HEK293 (cell line): Measurements from ENCODE around the gene NT5DC3.

Experiments used
- EGR2 ChIP-seq: fragments of 450-650 bp; formaldehyde crosslinking; IDR thresholded peaks from 2 replicates; pipeline ENCODE4 v1.5.1; 2016; ENCODE audit warnings: low read depth, missing biosample characterization, missing genetic modification characterization
- KLF1 ChIP-seq: fragments of 450-650 bp; formaldehyde crosslinking; IDR thresholded peaks from 2 replicates; pipeline ENCODE4 v1.5.1; 2016; ENCODE audit warnings: missing biosample characterization, missing genetic modification characterization
- OSR2 ChIP-seq: fragments of 450-650 bp; formaldehyde crosslinking; IDR thresholded peaks from 2 replicates; pipeline ENCODE4 v1.5.1; 2016; ENCODE audit warnings: missing biosample characterization, missing genetic modification characterization
- REPIN1 ChIP-seq: fragments of 450-650 bp; formaldehyde crosslinking; IDR thresholded peaks from 2 replicates; pipeline ENCODE4 v1.5.1; 2017; ENCODE audit warnings: missing biosample characterization, missing genetic modification characterization, low read depth
- SCRT2 ChIP-seq: fragments of 450-650 bp; formaldehyde crosslinking; IDR thresholded peaks from 2 replicates; pipeline ENCODE4 v1.5.1; 2016; ENCODE audit warnings: missing biosample characterization, missing genetic modification characterization
- ZBTB1 ChIP-seq: fragments of 450-650 bp; formaldehyde crosslinking; IDR thresholded peaks from 2 replicates; pipeline ENCODE4 v1.5.1; 2016; ENCODE audit warnings: missing biosample characterization, missing genetic modification characterization
- ZBTB17 ChIP-seq: fragments of 450-650 bp; formaldehyde crosslinking; IDR thresholded peaks from 2 replicates; pipeline ENCODE4 v1.5.1; 2016; ENCODE audit warnings: missing biosample characterization, missing genetic modification characterization
- ZBTB20 ChIP-seq: fragments of 450-650 bp; formaldehyde crosslinking; IDR thresholded peaks from 2 replicates; pipeline ENCODE4 v1.5.1; 2016; ENCODE audit warnings: missing biosample characterization, missing genetic modification characterization
- ZBTB44 ChIP-seq: fragments of 450-650 bp; IDR thresholded peaks from 2 replicates; pipeline ENCODE4 v1.5.1; 2018; ENCODE audit warnings: missing biosample characterization, mild to moderate bottlenecking, missing genetic modification characterization
- ZBTB48 ChIP-seq: fragments of 450-650 bp; formaldehyde crosslinking; IDR thresholded peaks from 2 replicates; pipeline ENCODE4 v1.5.1; 2016; ENCODE audit warnings: missing biosample characterization, missing genetic modification characterization
- ZFHX2 ChIP-seq: fragments of 450-650 bp; formaldehyde crosslinking; conservative IDR thresholded peaks from 2 replicates; pipeline ENCODE4 v1.5.1; 2016; ENCODE audit warnings: missing biosample characterization, missing genetic modification characterization
- ZIC2 ChIP-seq: fragments of 450-650 bp; formaldehyde crosslinking; IDR thresholded peaks from 2 replicates; pipeline ENCODE4 v1.5.1; 2016; ENCODE audit warnings: missing biosample characterization, missing genetic modification characterization
- ZNF248 ChIP-seq: fragments of 450-650 bp; formaldehyde crosslinking; IDR thresholded peaks from 2 replicates; pipeline ENCODE4 v1.5.1; 2017; ENCODE audit warnings: missing biosample characterization, missing genetic modification characterization
- ZNF292 ChIP-seq: fragments of 450-650 bp; formaldehyde crosslinking; IDR thresholded peaks from 2 replicates; pipeline ENCODE4 v1.5.1; 2016; ENCODE audit warnings: low read depth, missing biosample characterization, missing genetic modification characterization, borderline replicate concordance
- ZNF302 ChIP-seq: fragments of 450-650 bp; formaldehyde crosslinking; IDR thresholded peaks from 2 replicates; pipeline ENCODE4 v1.5.1; 2016; ENCODE audit warnings: missing biosample characterization, missing genetic modification characterization, low read depth
- ZNF341 ChIP-seq: fragments of 450-650 bp; formaldehyde crosslinking; IDR thresholded peaks from 2 replicates; pipeline ENCODE4; 2016; ENCODE audit warnings: low read depth, missing biosample characterization, missing genetic modification characterization
- ZNF426 ChIP-seq: fragments of 450-650 bp; formaldehyde crosslinking; IDR thresholded peaks from 2 replicates; pipeline ENCODE4 v1.5.1; 2017; ENCODE audit warnings: missing biosample characterization, missing genetic modification characterization, mild to moderate bottlenecking, inconsistent platforms, moderate library complexity
- ZNF433 ChIP-seq: fragments of 450-650 bp; formaldehyde crosslinking; IDR thresholded peaks from 2 replicates; pipeline ENCODE4 v1.5.1; 2016; ENCODE audit warnings: missing biosample characterization, missing genetic modification characterization, low read depth
- ZNF48 ChIP-seq: fragments of 450-650 bp; formaldehyde crosslinking; IDR thresholded peaks from 2 replicates; pipeline ENCODE4 v1.5.1; 2016; ENCODE audit warnings: missing biosample characterization, missing genetic modification characterization
- ZNF521 ChIP-seq: fragments of 450-650 bp; formaldehyde crosslinking; IDR thresholded peaks from 2 replicates; pipeline ENCODE4 v1.5.1; 2017; ENCODE audit warnings: missing biosample characterization, mild to moderate bottlenecking, missing genetic modification characterization
- ZNF530 ChIP-seq: fragments of 450-650 bp; formaldehyde crosslinking; IDR thresholded peaks from 2 replicates; pipeline ENCODE4 v1.5.1; 2016; ENCODE audit warnings: low read depth, missing biosample characterization, missing genetic modification characterization
- ZNF585B ChIP-seq: fragments of 450-650 bp; formaldehyde crosslinking; IDR thresholded peaks from 2 replicates; pipeline ENCODE4 v1.5.1; 2016; ENCODE audit warnings: missing biosample characterization, missing genetic modification characterization
- ZNF670 ChIP-seq: fragments of 450-650 bp; formaldehyde crosslinking; IDR thresholded peaks from 2 replicates; pipeline ENCODE4 v1.5.1; 2016; ENCODE audit warnings: missing biosample characterization, missing genetic modification characterization, low read depth
- ZNF785 ChIP-seq: fragments of 450-650 bp; formaldehyde crosslinking; IDR thresholded peaks from 2 replicates; pipeline ENCODE4 v1.5.1; 2016; ENCODE audit warnings: missing biosample characterization, missing genetic modification characterization
- ZNF837 ChIP-seq: fragments of 450-650 bp; formaldehyde crosslinking; IDR thresholded peaks from 2 replicates; pipeline ENCODE4 v1.5.1; 2016; ENCODE audit warnings: missing biosample characterization, missing genetic modification characterization
- ZSCAN30 ChIP-seq: fragments of 450-650 bp; IDR thresholded peaks from 2 replicates; pipeline ENCODE4 v1.5.1; 2018; ENCODE audit warnings: missing biosample characterization, mild to moderate bottlenecking, missing genetic modification characterization, moderate library complexity
- ZSCAN4 ChIP-seq: fragments of 450-650 bp; formaldehyde crosslinking; IDR thresholded peaks from 2 replicates; pipeline ENCODE4 v1.5.1; 2017; ENCODE audit warnings: missing biosample characterization, missing genetic modification characterization
- TF ChIP-seq, protein P1 (sequence below): fragments of 450-650 bp; formaldehyde crosslinking; IDR thresholded peaks from 2 replicates; pipeline ENCODE4 v1.5.1; 2016; ENCODE audit warnings: missing biosample characterization, missing genetic modification characterization
- TF ChIP-seq, protein P2 (sequence below): fragments of 450-650 bp; formaldehyde crosslinking; conservative IDR thresholded peaks from 2 replicates; pipeline ENCODE4 v1.5.1; 2016; ENCODE audit warnings: low read depth, missing biosample characterization, missing genetic modification characterization
- TF ChIP-seq, protein P3 (sequence below): fragments of 450-650 bp; formaldehyde crosslinking; IDR thresholded peaks from 2 replicates; pipeline ENCODE4 v1.5.1; 2016; ENCODE audit warnings: missing biosample characterization, missing genetic modification characterization

The NT5DC3 gene

GRCh38 chr12:103841690-103842584 lies 903 bp upstream of the NT5DC3 start (continued):
- TF ChIP-seq, protein P1, sequence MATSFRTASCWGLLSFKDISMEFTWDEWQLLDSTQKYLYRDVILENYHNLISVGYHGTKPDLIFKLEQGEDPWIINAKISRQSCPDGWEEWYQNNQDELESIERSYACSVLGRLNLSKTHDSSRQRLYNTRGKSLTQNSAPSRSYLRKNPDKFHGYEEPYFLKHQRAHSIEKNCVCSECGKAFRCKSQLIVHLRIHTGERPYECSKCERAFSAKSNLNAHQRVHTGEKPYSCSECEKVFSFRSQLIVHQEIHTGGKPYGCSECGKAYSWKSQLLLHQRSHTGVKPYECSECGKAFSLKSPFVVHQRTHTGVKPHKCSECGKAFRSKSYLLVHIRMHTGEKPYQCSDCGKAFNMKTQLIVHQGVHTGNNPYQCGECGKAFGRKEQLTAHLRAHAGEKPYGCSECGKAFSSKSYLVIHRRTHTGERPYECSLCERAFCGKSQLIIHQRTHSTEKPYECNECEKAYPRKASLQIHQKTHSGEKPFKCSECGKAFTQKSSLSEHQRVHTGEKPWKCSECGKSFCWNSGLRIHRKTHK (tag by site-specific recombination): no peak
- TF ChIP-seq ZNF433: no peak
- TF ChIP-seq ZIC2 (tag by site-specific recombination): peak; percentile 95
- no peak for TF ChIP-seq ZNF785 (tag by site-specific recombination)
- TF ChIP-seq ZSCAN4: no peak
- no peak for TF ChIP-seq OSR2 (tag by site-specific recombination)
- TF ChIP-seq ZNF585B: no peak
- no peak for TF ChIP-seq ZNF426 (tag by site-specific recombination)
- no peak for TF ChIP-seq ZBTB1 (tag by site-specific recombination)
- TF ChIP-seq ZNF521 (tag by site-specific recombination): no peak
- TF ChIP-seq ZBTB20 (tag by site-specific recombination): 0 out of 2 replicates have a peak, but pooled peaks have one; percentile 26
- no peak for TF ChIP-seq ZSCAN30 (tag by site-specific recombination)
- no peak for TF ChIP-seq ZNF48 (tag by site-specific recombination)
- 0 out of 2 replicates have a peak, but pooled peaks have one; percentile 15 for TF ChIP-seq ZBTB48 (tag by site-specific recombination)
- TF ChIP-seq, protein P2, sequence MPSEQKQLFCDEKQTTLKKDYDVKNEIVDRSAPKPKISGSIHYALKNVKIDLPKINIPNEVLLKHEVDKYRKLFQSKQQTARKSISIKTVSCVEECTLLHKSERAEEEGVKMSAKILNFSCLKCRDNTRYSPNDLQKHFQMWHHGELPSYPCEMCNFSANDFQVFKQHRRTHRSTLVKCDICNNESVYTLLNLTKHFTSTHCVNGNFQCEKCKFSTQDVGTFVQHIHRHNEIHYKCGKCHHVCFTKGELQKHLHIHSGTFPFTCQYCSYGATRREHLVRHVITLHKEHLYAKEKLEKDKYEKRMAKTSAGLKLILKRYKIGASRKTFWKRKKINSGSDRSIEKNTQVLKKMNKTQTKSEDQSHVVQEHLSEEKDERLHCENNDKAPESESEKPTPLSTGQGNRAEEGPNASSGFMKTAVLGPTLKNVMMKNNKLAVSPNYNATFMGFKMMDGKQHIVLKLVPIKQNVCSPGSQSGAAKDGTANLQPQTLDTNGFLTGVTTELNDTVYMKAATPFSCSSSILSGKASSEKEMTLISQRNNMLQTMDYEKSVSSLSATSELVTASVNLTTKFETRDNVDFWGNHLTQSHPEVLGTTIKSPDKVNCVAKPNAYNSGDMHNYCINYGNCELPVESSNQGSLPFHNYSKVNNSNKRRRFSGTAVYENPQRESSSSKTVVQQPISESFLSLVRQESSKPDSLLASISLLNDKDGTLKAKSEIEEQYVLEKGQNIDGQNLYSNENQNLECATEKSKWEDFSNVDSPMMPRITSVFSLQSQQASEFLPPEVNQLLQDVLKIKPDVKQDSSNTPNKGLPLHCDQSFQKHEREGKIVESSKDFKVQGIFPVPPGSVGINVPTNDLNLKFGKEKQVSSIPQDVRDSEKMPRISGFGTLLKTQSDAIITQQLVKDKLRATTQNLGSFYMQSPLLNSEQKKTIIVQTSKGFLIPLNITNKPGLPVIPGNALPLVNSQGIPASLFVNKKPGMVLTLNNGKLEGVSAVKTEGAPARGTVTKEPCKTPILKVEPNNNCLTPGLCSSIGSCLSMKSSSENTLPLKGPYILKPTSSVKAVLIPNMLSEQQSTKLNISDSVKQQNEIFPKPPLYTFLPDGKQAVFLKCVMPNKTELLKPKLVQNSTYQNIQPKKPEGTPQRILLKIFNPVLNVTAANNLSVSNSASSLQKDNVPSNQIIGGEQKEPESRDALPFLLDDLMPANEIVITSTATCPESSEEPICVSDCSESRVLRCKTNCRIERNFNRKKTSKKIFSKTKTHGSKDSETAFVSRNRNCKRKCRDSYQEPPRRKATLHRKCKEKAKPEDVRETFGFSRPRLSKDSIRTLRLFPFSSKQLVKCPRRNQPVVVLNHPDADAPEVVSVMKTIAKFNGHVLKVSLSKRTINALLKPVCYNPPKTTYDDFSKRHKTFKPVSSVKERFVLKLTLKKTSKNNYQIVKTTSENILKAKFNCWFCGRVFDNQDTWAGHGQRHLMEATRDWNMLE (tag by site-specific recombination): no peak
- TF ChIP-seq, protein P3, sequence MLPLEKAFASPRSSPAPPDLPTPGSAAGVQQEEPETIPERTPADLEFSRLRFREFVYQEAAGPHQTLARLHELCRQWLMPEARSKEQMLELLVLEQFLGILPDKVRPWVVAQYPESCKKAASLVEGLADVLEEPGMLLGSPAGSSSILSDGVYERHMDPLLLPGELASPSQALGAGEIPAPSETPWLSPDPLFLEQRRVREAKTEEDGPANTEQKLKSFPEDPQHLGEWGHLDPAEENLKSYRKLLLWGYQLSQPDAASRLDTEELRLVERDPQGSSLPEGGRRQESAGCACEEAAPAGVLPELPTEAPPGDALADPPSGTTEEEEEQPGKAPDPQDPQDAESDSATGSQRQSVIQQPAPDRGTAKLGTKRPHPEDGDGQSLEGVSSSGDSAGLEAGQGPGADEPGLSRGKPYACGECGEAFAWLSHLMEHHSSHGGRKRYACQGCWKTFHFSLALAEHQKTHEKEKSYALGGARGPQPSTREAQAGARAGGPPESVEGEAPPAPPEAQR: no peak
- no peak for TF ChIP-seq REPIN1 (tag by site-specific recombination)
- no peak for TF ChIP-seq ZNF670
- TF ChIP-seq ZFHX2 (tag by site-specific recombination): peak; percentile 48
- TF ChIP-seq ZBTB17: peak; percentile 80
- peak; percentile 76 for TF ChIP-seq ZNF341 (tag by site-specific recombination)
- TF ChIP-seq SCRT2 (tag by site-specific recombination): no peak
- no peak for TF ChIP-seq ZBTB44 (tag by site-specific recombination)
- no peak for TF ChIP-seq ZNF837
- TF ChIP-seq ZNF530 (tag by site-specific recombination): no peak
- no peak for TF ChIP-seq ZNF292 (tag by site-specific recombination)
- peak; percentile 11; the same call in 1 of the 2 replicates for TF ChIP-seq KLF1 (tag by site-specific recombination)
- TF ChIP-seq ZNF302 (tag by site-specific recombination): no peak
- TF ChIP-seq EGR2: peak; percentile 62; the same call in 1 of the 2 replicates
- no peak for TF ChIP-seq ZNF248 (tag by site-specific recombination)
